GM23338 (cell line): ENCODE results near the gene KCTD1. TPM values are rescaled to one million over a fixed set of nuclear protein-coding genes. Genes with fewer than 3 reads are reported as not detected.

ENCODE experiments used
- ATAC-seq: fragments of 200-7000 bp; cut with Tn5 transposase; 3 replicates; pipeline ENCODE4 v1.9.1; 2020
- DNase-seq: peaks from one replicate; pipeline ENCODE4 v3.0.0-alpha.2; 2015; ENCODE audit warnings: low spot score
- H2AFZ ChIP-seq: fragments of 200-600 bp; sonication (generic); 2 replicates; pipeline ENCODE4 v1.8.0; 2016; ENCODE audit warnings: antibody characterized with exemption, mild to moderate bottlenecking, moderate library complexity
- H3F3A ChIP-seq: fragments of 200-600 bp; sonication (generic); replicated peaks from 2 replicates; pipeline ENCODE4 v1.8.0; 2017; ENCODE audit warnings: antibody characterized with exemption, mixed run types, low read depth
- H3K27ac ChIP-seq: fragments of 200-600 bp; sonication (generic); 2 replicates; pipeline ENCODE4 v1.6.1; 2016; ENCODE audit warnings: low read depth
- H3K27me3 ChIP-seq: fragments of 200-600 bp; sonication (generic); 2 replicates; pipeline ENCODE4 v1.8.0; 2016; ENCODE audit warnings: mild to moderate bottlenecking, mixed run types, moderate library complexity; ENCODE audit not compliant: insufficient read depth
- H3K36me3 ChIP-seq: fragments of 200-600 bp; sonication (generic); 2 replicates; pipeline ENCODE4 v1.8.0; 2016; ENCODE audit warnings: mild to moderate bottlenecking; ENCODE audit not compliant: insufficient read depth
- H3K4me1 ChIP-seq: fragments of 200-600 bp; sonication (generic); 2 replicates; pipeline ENCODE4 v1.8.0; 2016; ENCODE audit warnings: mild to moderate bottlenecking, moderate library complexity; ENCODE audit not compliant: insufficient read depth
- H3K4me2 ChIP-seq: fragments of 200-600 bp; sonication (generic); 2 replicates; pipeline ENCODE4 v1.7.1; 2017; ENCODE audit warnings: mixed run types
- H3K4me3 ChIP-seq: fragments of 200-600 bp; sonication (generic); 2 replicates; pipeline ENCODE4 v1.6.1; 2016; ENCODE audit warnings: mixed run types
- H3K79me2 ChIP-seq: fragments of 200-600 bp; sonication (generic); replicated peaks from 2 replicates; pipeline ENCODE4 v1.8.0; 2017; ENCODE audit warnings: mild to moderate bottlenecking; ENCODE audit not compliant: insufficient read depth
- H3K9me2 ChIP-seq: fragments of 200-600 bp; sonication (generic); 2 replicates; pipeline ENCODE4 v1.8.0; 2017; ENCODE audit not compliant: insufficient read depth
- H4K20me1 ChIP-seq: fragments of 200-600 bp; sonication (generic); replicated peaks from 2 replicates; pipeline ENCODE4 v1.8.0; 2017; ENCODE audit warnings: mild to moderate bottlenecking; ENCODE audit not compliant: insufficient read depth
- H3K27ac Mint-ChIP-seq: 2 replicates; pipeline ENCODE4 v1.8.0; 2020; ENCODE audit warnings: inconsistent platforms, mild to moderate bottlenecking, moderate library complexity, mixed read lengths
- H3K27me3 Mint-ChIP-seq: 3 replicates; pipeline ENCODE4 v1.8.0; 2022; ENCODE audit warnings: low read depth, mild to moderate bottlenecking, moderate library complexity, mixed read lengths, inconsistent platforms; ENCODE audit not compliant: insufficient read depth, poor library complexity
- H3K36me3 Mint-ChIP-seq: 3 replicates; pipeline ENCODE4 v1.8.0; 2021; ENCODE audit warnings: low read depth, mild to moderate bottlenecking, inconsistent platforms, moderate library complexity, mixed read lengths
- H3K4me1 Mint-ChIP-seq: 3 replicates; pipeline ENCODE4 v1.8.0; 2020; ENCODE audit warnings: mild to moderate bottlenecking, inconsistent platforms, mixed read lengths
- H3K4me3 Mint-ChIP-seq: 3 replicates; pipeline ENCODE4 v1.8.0; 2021; ENCODE audit warnings: moderate library complexity, mild to moderate bottlenecking, inconsistent platforms, mixed read lengths
- H3K9me3 Mint-ChIP-seq: 3 replicates; pipeline ENCODE4 v1.8.0; 2020; ENCODE audit warnings: moderate library complexity, mild to moderate bottlenecking, inconsistent platforms, mixed read lengths
- CREB1 ChIP-seq: fragments of 250-450 bp; sonication (Bioruptor Pico); IDR thresholded peaks from 2 replicates; pipeline ENCODE4 v1.5.0; 2020; ENCODE audit warnings: low read depth, mild to moderate bottlenecking, moderate library complexity
- NANOG ChIP-seq: IDR thresholded peaks from 2 replicates; pipeline ENCODE4 v1.6.1; 2016; ENCODE audit warnings: antibody characterized with exemption, borderline replicate concordance
- polyA plus RNA-seq: library from polyadenylated mRNA; unstranded; fragments of >200 nt; fragmentation: Nextera tagmentation; extraction: Ambion mirVana; gene quantifications from 2 replicates; pipeline ENCODE4 v1.2.1, GENCODE V29; 2016
- total RNA-seq: library from RNA; depleted of rRNA; stranded (reverse); fragments of >200 nt; shearing (Covaris generic); gene quantifications from 2 replicates; pipeline ENCODE4 v1.2.3, GENCODE V29; 2014
- TF ChIP-seq, protein P1 (sequence below), 2 experiments: fragments of 200-600 bp in 1 of 2; sonication (generic) in 1 of 2; conservative IDR thresholded peaks; 2 replicates each; pipeline versions ENCODE4 v1.5.1 to v1.6.1; 2016 to 2017; ENCODE audit warnings: antibody characterized with exemption in 2 of 2, low read depth in 2 of 2, mild to moderate bottlenecking in 2 of 2, moderate library complexity in 1 of 2
- TF ChIP-seq, protein P2 (sequence below): fragments of 250-450 bp; sonication (Bioruptor Pico); IDR thresholded peaks from 2 replicates; pipeline ENCODE4 v1.5.0; 2020; ENCODE audit warnings: mild to moderate bottlenecking, moderate library complexity

Gene KCTD1
- total and polyA plus RNA-seq, 2 experiments from 2014 or later: 7.1 to 20.5 TPM

DNA sequence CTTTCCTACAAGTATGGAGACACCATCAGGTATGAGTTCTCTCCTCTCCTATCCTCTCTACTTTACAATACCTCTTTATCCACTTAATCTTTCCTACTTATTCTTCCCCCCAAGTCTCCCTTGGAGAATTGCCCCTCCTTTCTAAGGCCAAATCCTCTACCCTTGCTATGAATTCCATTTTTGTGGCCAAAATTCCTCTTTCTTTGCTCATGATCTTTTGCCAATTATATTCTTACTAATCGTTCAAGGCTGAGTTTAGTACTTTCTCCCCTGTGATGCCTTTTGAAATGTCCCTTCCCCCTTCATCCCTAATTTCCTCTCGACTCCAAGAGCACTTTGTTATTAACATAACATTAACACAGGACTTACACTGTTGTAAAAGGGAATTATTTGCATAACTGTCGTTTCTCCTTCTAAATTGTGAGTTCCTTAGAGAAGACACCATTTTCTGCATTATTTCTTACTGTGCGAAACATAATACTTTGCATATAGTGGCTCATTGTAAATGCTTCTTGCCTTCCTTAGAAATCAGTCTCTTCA is 133.4 kb downstream of the KCTD1 start:
- Mint-ChIP-seq H3K9me3 (no peaks in the 10 kb centered on the region; the same call in 2 of the 3 replicates), H3K4me1 (peaks cover 3% of the 10 kb centered on the region), H3K36me3 (no peaks in the 10 kb centered on the region), H3K27me3 (peaks cover 8% of the 10 kb centered on the region), H3K4me3 (no peak overlapping the region), H3K27ac (no peak overlapping the region)
- Histone ChIP-seq H3K9me2 (peaks cover 4% of the 10 kb centered on the region), H4K20me1 (no peaks in the 10 kb centered on the region), H2AFZ (no peak overlapping the region), H3K27me3 (no peaks in the 10 kb centered on the region), H3K36me3 (peaks cover 2% of the 10 kb centered on the region), H3K79me2 (no peaks in the 10 kb centered on the region), H3K4me2 (peak overlapping the region; percentile 67), H3K4me1 (peaks cover 33% of the 10 kb centered on the region), H3F3A (peaks cover 6% of the 10 kb centered on the region; the same call in 1 of the 2 replicates), H3K4me3 (peak overlapping the region; percentile 28), H3K27ac (peak overlapping the region; percentile 10; the same call in 1 of the 2 replicates)
- peak; percentile 63 for ATAC-seq
- TF ChIP-seq, protein P1, sequence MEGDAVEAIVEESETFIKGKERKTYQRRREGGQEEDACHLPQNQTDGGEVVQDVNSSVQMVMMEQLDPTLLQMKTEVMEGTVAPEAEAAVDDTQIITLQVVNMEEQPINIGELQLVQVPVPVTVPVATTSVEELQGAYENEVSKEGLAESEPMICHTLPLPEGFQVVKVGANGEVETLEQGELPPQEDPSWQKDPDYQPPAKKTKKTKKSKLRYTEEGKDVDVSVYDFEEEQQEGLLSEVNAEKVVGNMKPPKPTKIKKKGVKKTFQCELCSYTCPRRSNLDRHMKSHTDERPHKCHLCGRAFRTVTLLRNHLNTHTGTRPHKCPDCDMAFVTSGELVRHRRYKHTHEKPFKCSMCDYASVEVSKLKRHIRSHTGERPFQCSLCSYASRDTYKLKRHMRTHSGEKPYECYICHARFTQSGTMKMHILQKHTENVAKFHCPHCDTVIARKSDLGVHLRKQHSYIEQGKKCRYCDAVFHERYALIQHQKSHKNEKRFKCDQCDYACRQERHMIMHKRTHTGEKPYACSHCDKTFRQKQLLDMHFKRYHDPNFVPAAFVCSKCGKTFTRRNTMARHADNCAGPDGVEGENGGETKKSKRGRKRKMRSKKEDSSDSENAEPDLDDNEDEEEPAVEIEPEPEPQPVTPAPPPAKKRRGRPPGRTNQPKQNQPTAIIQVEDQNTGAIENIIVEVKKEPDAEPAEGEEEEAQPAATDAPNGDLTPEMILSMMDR (conservative IDR thresholded peaks at IDR 0.05; ENCODE audit: low read depth in 2 of 2): no peak
- TF ChIP-seq CREB1 (CRISPR knock-in tag) (no peak), NANOG (peak; percentile 71; the same call in 1 of the 2 replicates)
- TF ChIP-seq, protein P2, sequence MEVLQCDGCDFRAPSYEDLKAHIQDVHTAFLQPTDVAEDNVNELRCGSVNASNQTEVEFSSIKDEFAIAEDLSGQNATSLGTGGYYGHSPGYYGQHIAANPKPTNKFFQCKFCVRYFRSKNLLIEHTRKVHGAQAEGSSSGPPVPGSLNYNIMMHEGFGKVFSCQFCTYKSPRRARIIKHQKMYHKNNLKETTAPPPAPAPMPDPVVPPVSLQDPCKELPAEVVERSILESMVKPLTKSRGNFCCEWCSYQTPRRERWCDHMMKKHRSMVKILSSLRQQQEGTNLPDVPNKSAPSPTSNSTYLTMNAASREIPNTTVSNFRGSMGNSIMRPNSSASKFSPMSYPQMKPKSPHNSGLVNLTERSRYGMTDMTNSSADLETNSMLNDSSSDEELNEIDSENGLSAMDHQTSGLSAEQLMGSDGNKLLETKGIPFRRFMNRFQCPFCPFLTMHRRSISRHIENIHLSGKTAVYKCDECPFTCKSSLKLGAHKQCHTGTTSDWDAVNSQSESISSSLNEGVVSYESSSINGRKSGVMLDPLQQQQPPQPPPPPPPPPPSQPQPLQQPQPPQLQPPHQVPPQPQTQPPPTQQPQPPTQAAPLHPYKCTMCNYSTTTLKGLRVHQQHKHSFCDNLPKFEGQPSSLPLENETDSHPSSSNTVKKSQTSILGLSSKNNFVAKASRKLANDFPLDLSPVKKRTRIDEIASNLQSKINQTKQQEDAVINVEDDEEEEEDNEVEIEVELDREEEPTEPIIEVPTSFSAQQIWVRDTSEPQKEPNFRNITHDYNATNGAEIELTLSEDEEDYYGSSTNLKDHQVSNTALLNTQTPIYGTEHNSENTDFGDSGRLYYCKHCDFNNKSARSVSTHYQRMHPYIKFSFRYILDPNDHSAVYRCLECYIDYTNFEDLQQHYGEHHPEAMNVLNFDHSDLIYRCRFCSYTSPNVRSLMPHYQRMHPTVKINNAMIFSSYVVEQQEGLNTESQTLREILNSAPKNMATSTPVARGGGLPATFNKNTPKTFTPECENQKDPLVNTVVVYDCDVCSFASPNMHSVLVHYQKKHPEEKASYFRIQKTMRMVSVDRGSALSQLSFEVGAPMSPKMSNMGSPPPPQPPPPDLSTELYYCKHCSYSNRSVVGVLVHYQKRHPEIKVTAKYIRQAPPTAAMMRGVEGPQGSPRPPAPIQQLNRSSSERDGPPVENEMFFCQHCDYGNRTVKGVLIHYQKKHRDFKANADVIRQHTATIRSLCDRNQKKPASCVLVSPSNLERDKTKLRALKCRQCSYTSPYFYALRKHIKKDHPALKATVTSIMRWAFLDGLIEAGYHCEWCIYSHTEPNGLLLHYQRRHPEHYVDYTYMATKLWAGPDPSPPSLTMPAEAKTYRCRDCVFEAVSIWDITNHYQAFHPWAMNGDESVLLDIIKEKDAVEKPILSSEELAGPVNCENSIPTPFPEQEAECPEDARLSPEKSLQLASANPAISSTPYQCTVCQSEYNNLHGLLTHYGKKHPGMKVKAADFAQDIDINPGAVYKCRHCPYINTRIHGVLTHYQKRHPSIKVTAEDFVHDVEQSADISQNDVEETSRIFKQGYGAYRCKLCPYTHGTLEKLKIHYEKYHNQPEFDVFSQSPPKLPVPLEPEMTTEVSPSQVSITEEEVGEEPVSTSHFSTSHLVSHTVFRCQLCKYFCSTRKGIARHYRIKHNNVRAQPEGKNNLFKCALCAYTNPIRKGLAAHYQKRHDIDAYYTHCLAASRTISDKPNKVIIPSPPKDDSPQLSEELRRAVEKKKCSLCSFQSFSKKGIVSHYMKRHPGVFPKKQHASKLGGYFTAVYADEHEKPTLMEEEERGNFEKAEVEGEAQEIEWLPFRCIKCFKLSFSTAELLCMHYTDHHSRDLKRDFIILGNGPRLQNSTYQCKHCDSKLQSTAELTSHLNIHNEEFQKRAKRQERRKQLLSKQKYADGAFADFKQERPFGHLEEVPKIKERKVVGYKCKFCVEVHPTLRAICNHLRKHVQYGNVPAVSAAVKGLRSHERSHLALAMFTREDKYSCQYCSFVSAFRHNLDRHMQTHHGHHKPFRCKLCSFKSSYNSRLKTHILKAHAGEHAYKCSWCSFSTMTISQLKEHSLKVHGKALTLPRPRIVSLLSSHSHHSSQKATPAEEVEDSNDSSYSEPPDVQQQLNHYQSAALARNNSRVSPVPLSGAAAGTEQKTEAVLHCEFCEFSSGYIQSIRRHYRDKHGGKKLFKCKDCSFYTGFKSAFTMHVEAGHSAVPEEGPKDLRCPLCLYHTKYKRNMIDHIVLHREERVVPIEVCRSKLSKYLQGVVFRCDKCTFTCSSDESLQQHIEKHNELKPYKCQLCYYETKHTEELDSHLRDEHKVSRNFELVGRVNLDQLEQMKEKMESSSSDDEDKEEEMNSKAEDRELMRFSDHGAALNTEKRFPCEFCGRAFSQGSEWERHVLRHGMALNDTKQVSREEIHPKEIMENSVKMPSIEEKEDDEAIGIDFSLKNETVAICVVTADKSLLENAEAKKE: peak; percentile 18; the same call in 1 of the 2 replicates
- DNase-seq: peak; percentile 40
